Adrenal gland (tissue), 12 donors: ENCODE results near the gene FRMD3. TPM values are rescaled to one million over a fixed set of nuclear protein-coding genes. Genes with fewer than 3 reads are reported as not detected.

Source experiments
- DNase-seq, 7 donors: peaks; one replicate each; pipeline ENCODE4 v3.0.0-alpha.2; 2019 to 2020
- H3K27ac ChIP-seq, 5 donors: fragments of 200-600 bp; sonication (generic) in 4 of 5; 1 replicate in 3 of 5; 2 replicates in 2 of 5; pipeline versions ENCODE4 v1.5.1 to v1.8.0; 2016 to 2020; ENCODE audit warnings: mild to moderate bottlenecking in 1 of 5
- H3K27me3 ChIP-seq: fragments of 200-600 bp; 2 replicates; pipeline ENCODE4 v1.8.0; 2021
- H3K36me3 ChIP-seq, 2 donors: fragments of 200-600 bp; replicated peaks in 1 of 2; 1 replicate in 1 of 2; 2 replicates in 1 of 2; pipeline versions ENCODE4 v1.5.1 to v1.8.0; 2018 to 2022
- H3K4me1 ChIP-seq, 2 donors: fragments of 200-600 bp; replicated peaks in 1 of 2; 1 replicate in 1 of 2; 2 replicates in 1 of 2; pipeline versions ENCODE4 v1.5.1 to v1.8.0; 2018 to 2021
- H3K4me3 ChIP-seq, 4 donors: fragments of 200-600 bp; sonication (generic) in 3 of 4; one replicate each; pipeline ENCODE4 v1.5.1; 2016 to 2018
- H3K9me3 ChIP-seq, 3 donors: fragments of 200-600 bp; sonication (generic) in 1 of 3; replicated peaks in 1 of 3; 1 replicate in 2 of 3; 2 replicates in 1 of 3; pipeline versions ENCODE4 v1.5.1 to v1.8.0; 2016 to 2021
- POLR2A ChIP-seq, 2 donors: fragments of 450-650 bp; IDR thresholded peaks; one replicate each; pipeline ENCODE4 v1.6.1; 2017; ENCODE audit warnings: antibody characterized with exemption in 2 of 2, mild to moderate bottlenecking in 2 of 2, moderate library complexity in 1 of 2
- WGBS, 4 donors: extraction: QIAGEN DNeasy Blood & Tissue Kit in 2 of 4; methylation state at CpG; one replicate each; pipeline versions ENCODE4 v1.1.5 to v1.1.7; 2013 to 2017; 5-methylcytosine and 5-hydroxymethylcytosine counted together
- intact Hi-C, 2 donors: fragments of 100-400 bp; cut with DNase I; formaldehyde crosslinking; loops; one replicate each; pipeline versions ENCODE4 v1.14.1 to v1.15.0; 2022 to 2023
- polyA plus RNA-seq, 3 donors: library from polyadenylated mRNA; stranded (reverse); fragments of 200-250 nt in 2 of 3; fragments of 350-450 nt in 1 of 3; fragmentation: Illumina TruSeq in 1 of 3; extraction: RNeasy Lipid Tissue Mini Kit (QIAGEN cat#74804) in 1 of 3; gene quantifications; one replicate each; pipeline ENCODE4 v1.2.3, GENCODE V29; 2013 to 2014
- total RNA-seq, 9 donors: library from RNA; depleted of rRNA in 4 of 9; stranded (reverse); fragments of >200 nt in 4 of 9; fragments of 120-200 nt in 1 of 9; fragmentation: NEBNext Ultra II Directional in 1 of 9; extraction: Animal tissue kit (Norgen Biotek cat#: 25700) in 1 of 9; gene quantifications; one replicate each; pipeline versions ENCODE4 v1.1.0 to v1.2.4, GENCODE V29; 2013 to 2023
- TF ChIP-seq, protein P1 (sequence below), 6 experiments: fragments of 450-650 bp in 4 of 6; fragments of 200-600 bp in 2 of 6; sonication (generic) in 1 of 6; IDR thresholded peaks; 1 replicate in 5 of 6; 2 replicates in 1 of 6; pipeline versions ENCODE4 v1.5.1 to v1.8.0; 2016 to 2021; ENCODE audit warnings: antibody characterized with exemption in 6 of 6, mild to moderate bottlenecking in 2 of 6, moderate library complexity in 1 of 6
- donor health status: healthy with polysubstance abuse.
- donor health status: Bipolar disorder and iron deficiency.
- donor health status: DM: yes; HTN: yes; CAD: no.
- donor health status: DM: no; HTN: no; CAD: no.
- donor health status: DM: no; HTN: no; CAD: no.
- donor health status: DM: yes; HTN: yes; CAD: no.

Gene FRMD3
- total and polyA plus RNA-seq, 12 donors = 1.8 to 32.9 (median 13.6) TPM

- Histone ChIP-seq H3K36me3 (no peaks in the 10 kb centered on the region), H3K9me3 (no peaks in the 10 kb centered on the region), H3K4me1 (peaks cover 0 to 14% of the 10 kb centered on the region in 2 donors), H3K27me3 (no peaks in the 10 kb centered on the region), H3K27ac (peak overlapping the region in 4 of 5 donors; percentile 47 to 94 (median 70)), H3K4me3 (peak overlapping the region; percentile 19 to 91 (median 80))
- WGBS, 4 donors = 1 to 2% (median 2%) methylated on average over 18 to 63 of the region's 63 CpGs
- TF ChIP-seq, protein P1, sequence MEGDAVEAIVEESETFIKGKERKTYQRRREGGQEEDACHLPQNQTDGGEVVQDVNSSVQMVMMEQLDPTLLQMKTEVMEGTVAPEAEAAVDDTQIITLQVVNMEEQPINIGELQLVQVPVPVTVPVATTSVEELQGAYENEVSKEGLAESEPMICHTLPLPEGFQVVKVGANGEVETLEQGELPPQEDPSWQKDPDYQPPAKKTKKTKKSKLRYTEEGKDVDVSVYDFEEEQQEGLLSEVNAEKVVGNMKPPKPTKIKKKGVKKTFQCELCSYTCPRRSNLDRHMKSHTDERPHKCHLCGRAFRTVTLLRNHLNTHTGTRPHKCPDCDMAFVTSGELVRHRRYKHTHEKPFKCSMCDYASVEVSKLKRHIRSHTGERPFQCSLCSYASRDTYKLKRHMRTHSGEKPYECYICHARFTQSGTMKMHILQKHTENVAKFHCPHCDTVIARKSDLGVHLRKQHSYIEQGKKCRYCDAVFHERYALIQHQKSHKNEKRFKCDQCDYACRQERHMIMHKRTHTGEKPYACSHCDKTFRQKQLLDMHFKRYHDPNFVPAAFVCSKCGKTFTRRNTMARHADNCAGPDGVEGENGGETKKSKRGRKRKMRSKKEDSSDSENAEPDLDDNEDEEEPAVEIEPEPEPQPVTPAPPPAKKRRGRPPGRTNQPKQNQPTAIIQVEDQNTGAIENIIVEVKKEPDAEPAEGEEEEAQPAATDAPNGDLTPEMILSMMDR (IDR thresholded peaks at IDR 0.05) = no peak
- no peak for TF ChIP-seq POLR2A (IDR thresholded peaks at IDR 0.05)
- intact Hi-C loops = loop anchor here (5.0 to 10.0 kb wide), 2 partner anchors 103 to 205 kb away; no protein-coding TSS in a partner anchor
- DNase-seq = peak in 6 of 7 donors; percentile 17 to 39 (median 28)
Observed at GRCh38 chr9:83537331-83538171, 650 bp downstream of the FRMD3 start.

GRCh38 chr9:83536332-83536731, 1.9 kb downstream of the FRMD3 start:
- H3K4me3 ChIP-seq = peak overlapping the region in 1 of 4 donors; percentile 91
- DNase-seq = no peak
- H3K27me3 ChIP-seq = no peaks in the 10 kb centered on the region
- intact Hi-C loops = loop anchor here (5.0 to 10.0 kb wide), 2 partner anchors 102 to 204 kb away; no protein-coding TSS in a partner anchor
- WGBS, 4 donors = 48 to 71% (median 66%) methylated on average over 1 of the region's 1 CpG
- peaks cover 0 to 14% of the 10 kb centered on the region in 2 donors for H3K4me1 ChIP-seq
- H3K36me3 ChIP-seq = no peaks in the 10 kb centered on the region
- TF ChIP-seq, protein P1 (IDR thresholded peaks at IDR 0.05) = no peak
- H3K27ac ChIP-seq = no peak overlapping the region
- H3K9me3 ChIP-seq = no peaks in the 10 kb centered on the region

GRCh38 chr9:83535736-83536135, 2.5 kb downstream of the FRMD3 start:
- no peak for DNase-seq
- Histone ChIP-seq H3K27me3 (no peaks in the 10 kb centered on the region), H3K4me3 (no peak overlapping the region), H3K27ac (no peak overlapping the region), H3K4me1 (peaks cover 0 to 14% of the 10 kb centered on the region in 2 donors), H3K36me3 (no peaks in the 10 kb centered on the region), H3K9me3 (no peaks in the 10 kb centered on the region)
- TF ChIP-seq, protein P1 (IDR thresholded peaks at IDR 0.05) = no peak
- TF ChIP-seq POLR2A (IDR thresholded peaks at IDR 0.05) = no peak
- intact Hi-C loops = loop anchor here (5.0 to 10.0 kb wide), 2 partner anchors 101 to 203 kb away; no protein-coding TSS in a partner anchor
- 82 to 93% (median 92%) methylated on average over 3 of the region's 3 CpGs for WGBS, 4 donors

DNA sequence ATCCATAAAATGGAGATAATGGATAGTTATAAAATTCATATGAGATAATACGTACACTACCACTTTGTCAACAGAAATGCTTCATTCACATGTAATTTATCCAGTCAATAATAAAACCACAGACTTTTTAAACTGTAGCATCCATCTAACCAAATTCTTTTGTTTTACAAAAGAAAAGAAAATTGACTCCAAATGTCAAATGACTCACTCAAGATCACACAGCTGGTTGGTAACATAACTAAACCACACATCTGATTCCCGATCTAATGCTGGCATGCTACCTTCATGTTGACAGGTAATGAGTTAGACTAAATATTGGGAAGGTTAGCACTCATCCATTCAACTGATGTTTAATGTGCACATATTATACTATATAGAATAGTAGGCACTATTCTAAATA, 4.9 kb downstream of the FRMD3 start:
- peaks cover 0 to 9% of the 10 kb centered on the region in 2 donors for H3K4me1 ChIP-seq
- no peak for TF ChIP-seq POLR2A (IDR thresholded peaks at IDR 0.05)
- TF ChIP-seq, protein P1 (IDR thresholded peaks at IDR 0.05) = no peak
- no peak overlapping the region for H3K27ac ChIP-seq
- peaks cover 0 to 5% (median 0%) of the 10 kb centered on the region in 3 donors for H3K9me3 ChIP-seq
- no peak overlapping the region for H3K4me3 ChIP-seq
- DNase-seq = no peak
- no peaks in the 10 kb centered on the region for H3K27me3 ChIP-seq
- 80 to 91% (median 89%) methylated on average over 2 of the region's 2 CpGs for WGBS, 4 donors
- intact Hi-C loops = loop anchor here in 1 of 2 donors (10.0 kb wide), 1 partner anchor 98 kb away; no protein-coding TSS in a partner anchor
- no peaks in the 10 kb centered on the region for H3K36me3 ChIP-seq
